ENCODE measurements around the gene PABPN1L.

Gene PABPN1L

DNA sequence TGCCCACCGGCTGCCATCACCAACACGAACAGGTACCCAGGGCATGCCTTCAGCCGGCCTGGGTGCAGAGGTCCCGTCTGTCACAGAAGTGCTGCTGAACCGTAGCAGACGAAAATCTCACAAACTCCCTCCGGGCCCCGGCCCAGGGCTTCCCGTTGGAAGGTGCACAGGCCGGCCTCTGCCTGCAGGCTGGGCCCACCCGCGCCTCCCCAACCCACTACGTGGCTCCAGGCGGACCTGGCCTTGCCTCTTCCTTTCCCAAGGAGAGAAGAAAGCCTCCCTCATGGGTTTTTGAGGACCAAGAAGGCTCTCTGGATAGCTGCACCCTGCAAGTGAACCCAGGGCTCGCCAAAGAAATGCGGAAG is 45.5 kb upstream of the PABPN1L start:
- no peak overlapping the region for H3K4me3 ChIP-seq (ENCODE audit: low read depth, low read length)
- TF ChIP-seq, protein P1, sequence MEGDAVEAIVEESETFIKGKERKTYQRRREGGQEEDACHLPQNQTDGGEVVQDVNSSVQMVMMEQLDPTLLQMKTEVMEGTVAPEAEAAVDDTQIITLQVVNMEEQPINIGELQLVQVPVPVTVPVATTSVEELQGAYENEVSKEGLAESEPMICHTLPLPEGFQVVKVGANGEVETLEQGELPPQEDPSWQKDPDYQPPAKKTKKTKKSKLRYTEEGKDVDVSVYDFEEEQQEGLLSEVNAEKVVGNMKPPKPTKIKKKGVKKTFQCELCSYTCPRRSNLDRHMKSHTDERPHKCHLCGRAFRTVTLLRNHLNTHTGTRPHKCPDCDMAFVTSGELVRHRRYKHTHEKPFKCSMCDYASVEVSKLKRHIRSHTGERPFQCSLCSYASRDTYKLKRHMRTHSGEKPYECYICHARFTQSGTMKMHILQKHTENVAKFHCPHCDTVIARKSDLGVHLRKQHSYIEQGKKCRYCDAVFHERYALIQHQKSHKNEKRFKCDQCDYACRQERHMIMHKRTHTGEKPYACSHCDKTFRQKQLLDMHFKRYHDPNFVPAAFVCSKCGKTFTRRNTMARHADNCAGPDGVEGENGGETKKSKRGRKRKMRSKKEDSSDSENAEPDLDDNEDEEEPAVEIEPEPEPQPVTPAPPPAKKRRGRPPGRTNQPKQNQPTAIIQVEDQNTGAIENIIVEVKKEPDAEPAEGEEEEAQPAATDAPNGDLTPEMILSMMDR (IDR thresholded peaks at IDR 0.05; ENCODE audit: insufficient read depth, low read depth, low read length, missing control alignments), result no peak
- DNase-seq (ENCODE audit: low read depth), result no peak

DNA sequence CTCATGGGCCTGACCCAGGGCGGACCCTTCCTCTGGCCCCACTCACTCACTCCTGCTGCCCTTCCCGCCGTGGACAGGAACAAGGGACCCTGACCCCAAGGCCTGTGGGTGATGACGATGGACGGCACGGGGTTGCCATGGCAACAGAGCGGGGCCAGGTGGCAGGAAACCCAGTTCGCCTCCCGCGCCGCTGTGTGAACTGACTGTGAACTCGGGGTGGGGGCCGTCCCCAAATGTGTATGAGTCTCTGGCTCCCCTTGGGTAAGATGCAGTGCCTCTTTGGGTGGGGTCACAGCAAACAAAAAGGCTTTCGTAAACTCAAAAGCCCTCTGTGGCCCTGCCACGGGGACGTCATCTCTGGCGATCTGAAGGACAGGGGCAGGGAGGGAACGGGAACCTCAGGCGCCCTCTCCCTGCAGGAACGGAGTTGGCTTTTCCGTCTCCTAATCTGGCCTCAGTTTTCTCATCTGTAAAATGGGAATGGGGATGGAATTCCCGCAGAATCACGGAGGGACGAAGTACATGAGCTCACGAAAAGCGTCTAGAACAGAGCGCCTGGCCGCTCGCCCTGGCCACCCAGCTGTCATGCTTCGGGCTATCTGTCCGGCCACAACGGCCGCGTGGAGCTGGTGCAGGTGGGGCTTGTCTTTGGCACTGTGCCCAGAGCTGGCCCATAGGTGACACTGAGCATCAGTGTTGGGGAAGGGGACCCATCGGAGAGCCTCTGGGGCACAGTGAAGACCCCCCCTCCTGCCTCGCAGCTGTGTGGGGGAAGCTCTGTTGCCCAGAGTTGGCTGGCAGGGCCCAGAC is 44.9 kb upstream of the PABPN1L start:
- H3K4me3 ChIP-seq (ENCODE audit: low read depth, low read length), result no peak overlapping the region
- DNase-seq (ENCODE audit: low read depth), result peak; percentile 44
- TF ChIP-seq, protein P1 (IDR thresholded peaks at IDR 0.05; ENCODE audit: insufficient read depth, low read depth, low read length, missing control alignments), result no peak

DNA sequence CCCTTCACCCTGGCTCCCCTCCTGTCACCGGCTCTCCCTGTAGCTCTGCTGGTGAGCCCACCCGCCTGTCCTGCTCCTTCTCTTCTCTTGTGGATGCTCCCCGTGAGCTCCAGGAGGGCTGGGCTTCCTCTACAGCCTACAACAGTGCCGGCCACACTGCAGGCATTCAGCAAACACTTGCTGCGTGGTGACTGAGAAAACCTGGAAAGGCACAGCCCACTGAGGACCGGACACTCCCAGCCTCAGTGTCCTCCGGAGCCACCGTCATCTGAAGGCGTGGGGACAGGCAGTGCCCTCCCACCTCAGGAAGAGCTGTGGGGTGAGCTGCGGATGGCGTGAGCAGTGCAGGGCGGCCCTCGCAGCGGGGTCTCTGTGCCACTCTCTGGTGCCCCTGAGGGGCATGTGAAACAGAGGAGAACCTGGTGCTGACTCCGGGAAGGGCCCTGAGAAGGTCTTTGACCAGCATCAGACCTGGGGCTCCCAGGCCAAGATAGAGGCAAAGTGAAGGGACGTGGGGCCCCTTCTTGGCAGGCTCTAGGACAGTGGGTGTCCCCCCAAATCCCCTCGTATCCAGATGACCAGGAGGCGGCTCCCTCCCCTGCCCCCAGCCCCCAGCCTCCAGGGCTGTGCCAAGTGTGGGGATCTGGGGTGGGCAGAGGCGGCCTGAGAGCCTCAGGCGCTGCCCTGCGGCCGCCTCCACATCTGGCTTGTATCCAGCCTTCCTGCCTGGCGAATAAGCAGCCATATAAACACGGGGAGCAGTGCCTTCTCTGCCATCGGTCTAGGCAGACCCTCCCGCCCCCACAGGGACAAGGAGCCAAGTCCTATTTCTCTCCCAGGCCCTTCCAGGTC is 44.0 kb upstream of the PABPN1L start:
- no peak overlapping the region for H3K4me3 ChIP-seq (ENCODE audit: low read depth, low read length)
- TF ChIP-seq, protein P1 (IDR thresholded peaks at IDR 0.05; ENCODE audit: insufficient read depth, low read depth, low read length, missing control alignments), result no peak

DNA sequence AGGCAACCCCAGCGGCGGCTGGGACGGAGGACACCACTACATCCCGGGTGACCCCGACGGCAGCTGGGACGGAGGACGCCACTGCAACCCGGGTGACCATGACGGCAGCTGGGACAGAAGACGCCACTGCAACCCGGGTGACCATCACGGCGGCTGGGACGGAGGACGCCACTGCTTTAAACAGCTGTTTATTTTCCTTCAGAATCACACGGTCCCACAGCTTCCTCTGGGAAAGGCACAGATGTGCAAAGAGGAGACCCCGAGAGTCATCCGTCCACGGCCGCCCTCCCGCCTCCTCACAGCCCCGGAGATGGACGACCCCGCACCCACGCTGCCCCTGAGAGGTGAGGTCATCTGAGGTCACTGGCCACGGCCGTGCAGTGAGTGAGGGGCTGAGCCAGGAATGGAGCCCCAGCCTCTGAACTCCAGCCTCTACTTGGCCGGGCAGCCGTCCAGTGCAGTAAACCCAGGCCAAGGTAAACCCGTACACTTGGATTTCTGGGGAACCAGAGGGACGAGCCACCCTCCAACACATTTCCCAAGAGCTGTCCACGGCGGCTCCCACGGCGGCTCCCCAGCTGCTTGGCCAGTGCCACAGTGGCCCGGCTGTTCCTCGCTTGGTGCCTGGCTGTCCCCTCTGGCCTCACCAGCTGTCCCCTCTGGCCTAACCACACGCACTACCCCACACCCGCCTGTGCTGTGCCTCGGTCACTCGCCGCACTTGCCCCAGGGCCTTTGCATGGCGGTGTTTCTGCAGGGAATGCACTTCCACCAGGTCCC is 43.2 kb upstream of the PABPN1L start:
- TF ChIP-seq, protein P1 (IDR thresholded peaks at IDR 0.05; ENCODE audit: insufficient read depth, low read depth, low read length, missing control alignments), result no peak
- H3K4me3 ChIP-seq (ENCODE audit: low read depth, low read length), result no peak overlapping the region
- no peak for DNase-seq (ENCODE audit: low read depth)

More for the DNA sequence above, 44.0 kb upstream of the PABPN1L start:
- DNase-seq (ENCODE audit: low read depth), result no peak

DNA sequence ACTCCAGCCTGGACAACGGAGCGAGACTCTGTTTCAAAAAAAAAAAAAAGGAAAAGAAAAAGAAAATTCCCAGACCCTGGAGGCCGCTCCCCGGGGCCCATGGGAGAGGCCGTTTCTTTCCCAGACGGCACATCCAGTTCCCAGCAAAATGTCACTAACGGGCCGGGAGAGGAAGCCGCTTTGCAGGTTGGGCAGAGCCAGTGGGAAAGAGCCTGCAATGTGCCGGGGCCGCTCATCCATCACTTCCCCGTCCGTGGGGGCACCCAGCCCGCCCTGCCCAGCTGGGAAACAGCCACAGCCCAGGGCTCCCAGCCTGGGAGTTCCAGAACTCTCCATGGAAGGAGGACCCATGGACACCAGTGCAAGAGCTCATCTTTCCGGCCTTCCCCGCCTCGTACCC is 41.8 kb upstream of the PABPN1L start:
- no peak overlapping the region for H3K4me3 ChIP-seq (ENCODE audit: low read depth, low read length)
- no peak for DNase-seq (ENCODE audit: low read depth)
- TF ChIP-seq, protein P1 (IDR thresholded peaks at IDR 0.05; ENCODE audit: insufficient read depth, low read depth, low read length, missing control alignments), result no peak

DNA sequence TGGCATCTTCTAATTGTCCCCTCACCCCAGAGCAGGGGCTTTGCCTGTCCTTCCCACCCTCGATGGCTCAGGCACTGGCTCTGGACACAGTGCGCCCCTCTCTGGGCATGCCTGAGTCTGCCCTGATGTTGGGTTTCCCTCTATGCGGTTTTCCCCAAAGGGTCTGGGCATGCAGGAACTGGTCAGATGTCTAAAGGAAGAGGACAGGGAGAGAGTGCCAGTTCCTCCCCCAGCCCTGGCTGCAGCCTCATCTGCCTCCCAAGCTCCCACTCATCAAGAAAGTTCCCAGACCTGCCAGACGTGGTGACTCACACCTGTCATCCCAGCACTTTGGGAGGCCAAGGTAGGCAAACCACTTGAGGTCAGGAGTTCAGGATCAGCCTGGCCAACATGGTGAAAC is 41.3 kb upstream of the PABPN1L start:
- TF ChIP-seq, protein P1 (IDR thresholded peaks at IDR 0.05; ENCODE audit: insufficient read depth, low read depth, low read length, missing control alignments), result no peak

More for the DNA sequence above, 41.3 kb upstream of the PABPN1L start:
- H3K4me3 ChIP-seq (ENCODE audit: low read depth, low read length), result no peak overlapping the region
- DNase-seq (ENCODE audit: low read depth), result no peak

Measured in GM12865 (cell line).